ENCODE measurements around the gene IFNL1.
"Not testable (repeated sequence)": the region's sequence is repeated elsewhere in the genome, so short reads cannot be mapped to it uniquely, and the experiment has no call there.

The IFNL1 gene

DNA sequence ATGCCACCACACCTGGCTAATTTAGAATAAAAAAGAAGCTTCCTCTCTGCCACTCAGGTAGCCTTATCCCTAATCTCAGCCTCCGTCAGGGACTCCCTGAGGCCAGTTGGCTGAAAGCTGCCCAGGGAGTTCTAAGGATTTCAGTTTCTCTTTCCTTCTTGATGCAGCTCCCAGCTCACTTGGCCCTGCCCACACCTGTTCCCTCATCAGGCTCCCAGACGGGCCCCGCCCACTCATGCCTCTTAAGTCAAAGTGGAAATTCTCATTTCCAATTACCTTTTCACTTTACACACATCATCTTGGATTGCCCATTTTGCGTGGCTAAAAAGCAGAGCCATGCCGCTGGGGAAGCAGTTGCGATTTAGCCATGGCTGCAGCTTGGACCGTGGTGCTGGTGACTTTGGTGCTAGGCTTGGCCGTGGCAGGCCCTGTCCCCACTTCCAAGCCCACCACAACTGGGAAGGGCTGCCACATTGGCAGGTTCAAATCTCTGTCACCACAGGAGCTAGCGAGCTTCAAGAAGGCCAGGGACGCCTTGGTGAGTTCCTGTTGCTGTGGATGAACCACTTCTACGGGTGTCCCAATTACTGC, at the start of gene IFNL1:
TSS of gene IFNL1 (plus strand) at position 353 of the 591 bp plus-strand sequence. CDS start at position 368, 15 bp downstream.
- DNase-seq = no peak

DNA sequence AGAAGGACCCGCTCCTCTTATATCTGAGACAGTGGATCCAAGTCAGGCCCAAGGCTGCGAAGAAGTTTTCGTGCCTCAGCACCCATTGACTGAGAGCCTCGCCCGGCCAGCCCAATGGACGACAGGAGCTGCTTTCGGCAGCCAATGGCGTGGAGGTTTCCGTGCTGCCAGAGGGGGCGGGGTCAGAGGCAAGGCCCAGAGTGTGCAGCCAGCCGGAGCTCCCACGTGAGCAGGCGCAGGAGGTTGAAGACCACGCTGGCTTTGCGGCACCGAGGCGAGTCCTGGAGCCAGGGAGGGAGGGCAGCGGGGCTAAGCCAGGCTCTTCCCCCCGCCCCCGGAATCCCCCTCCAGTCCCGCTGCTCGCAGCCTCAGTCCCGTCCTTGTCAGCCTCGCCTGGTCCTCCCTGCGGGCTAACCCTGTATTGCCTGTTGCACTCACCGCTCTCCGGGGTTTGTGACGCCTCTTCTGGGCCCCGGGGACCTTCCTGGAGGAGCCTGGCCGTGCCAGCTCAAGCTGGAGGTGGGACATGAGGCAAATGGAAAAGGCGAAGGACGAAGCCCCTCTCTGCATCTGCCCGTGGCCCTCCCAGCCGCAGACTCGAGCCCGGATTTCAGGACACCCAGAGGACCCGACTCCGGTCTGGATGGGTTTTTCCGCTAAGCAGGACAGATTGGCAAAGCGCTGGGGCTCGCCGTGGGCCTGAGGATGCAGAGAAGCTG, 49.1 kb upstream of the IFNL1 start:
- DNase-seq = no peak

DNA sequence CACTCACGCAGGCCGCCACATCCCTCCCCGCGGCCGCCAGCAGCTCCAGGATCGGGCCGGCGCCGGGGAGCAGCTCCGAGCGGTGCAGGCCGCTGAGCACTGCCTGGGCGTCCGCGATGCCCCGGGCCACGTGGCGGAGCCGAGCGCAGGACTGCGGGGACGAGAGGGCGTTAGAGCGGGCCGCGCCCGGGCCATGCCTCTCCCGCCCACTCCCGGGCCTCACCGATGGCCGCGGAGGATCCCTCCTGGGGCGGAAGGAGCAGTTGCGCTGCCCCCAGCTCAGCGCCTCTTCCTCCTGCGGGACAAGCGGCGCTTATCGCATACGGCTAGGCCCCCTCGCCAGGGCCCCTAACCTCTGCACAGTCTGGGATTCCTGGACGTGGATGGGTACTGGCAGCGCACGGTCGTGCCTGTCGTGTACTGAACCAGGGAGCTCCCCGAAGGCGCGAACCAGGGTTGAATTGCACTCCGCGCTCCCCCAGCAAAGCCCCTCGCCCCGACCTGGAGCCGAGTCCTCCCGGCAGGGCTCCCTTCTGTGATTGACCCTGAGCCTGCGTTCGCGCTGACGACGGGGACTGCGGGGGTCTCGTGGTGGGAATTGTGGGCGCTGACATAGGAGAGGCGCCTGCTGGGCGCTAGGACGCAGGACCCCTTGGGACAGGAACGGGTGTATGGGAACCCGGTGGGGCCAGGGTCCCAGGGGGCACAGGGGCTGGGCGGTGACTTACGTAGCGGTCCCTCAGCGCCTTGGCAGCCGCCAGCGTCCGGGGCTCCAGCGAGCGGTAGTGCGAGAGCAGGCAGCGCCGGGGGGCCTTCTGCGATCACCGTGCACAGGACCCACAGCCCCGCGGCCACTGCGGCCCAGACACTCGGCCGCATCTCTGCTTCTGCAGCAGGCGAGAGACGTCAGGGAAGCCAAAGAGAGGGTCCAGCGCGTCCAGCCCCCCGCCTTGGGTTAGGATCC, 48.2 kb upstream of the IFNL1 start:
- no peak for DNase-seq

DNA sequence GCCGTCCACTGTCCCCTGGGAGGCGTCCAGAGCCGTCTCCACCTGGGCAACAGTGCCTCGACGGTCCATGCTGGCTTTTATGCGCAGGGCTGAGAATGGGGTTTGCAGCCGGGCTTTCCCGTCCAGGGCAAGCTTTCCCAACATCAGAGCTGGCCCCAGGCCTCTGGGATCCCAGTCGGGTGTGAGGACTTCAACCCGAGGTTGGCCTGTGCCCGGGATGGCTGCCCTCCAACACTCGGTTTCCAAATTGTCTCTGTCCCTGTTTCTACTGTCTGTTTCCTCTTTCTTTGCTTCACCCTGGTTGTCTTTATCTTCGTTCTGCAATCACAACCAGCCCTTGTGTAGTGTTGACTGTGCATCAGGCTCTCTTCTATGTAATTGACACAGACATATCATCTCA, 47.4 kb upstream of the IFNL1 start, which contains the start of gene IFNL4:
TSS of gene IFNL4 (minus strand) at position 51 of the 400 bp plus-strand sequence.
- DNase-seq = no peak

DNA sequence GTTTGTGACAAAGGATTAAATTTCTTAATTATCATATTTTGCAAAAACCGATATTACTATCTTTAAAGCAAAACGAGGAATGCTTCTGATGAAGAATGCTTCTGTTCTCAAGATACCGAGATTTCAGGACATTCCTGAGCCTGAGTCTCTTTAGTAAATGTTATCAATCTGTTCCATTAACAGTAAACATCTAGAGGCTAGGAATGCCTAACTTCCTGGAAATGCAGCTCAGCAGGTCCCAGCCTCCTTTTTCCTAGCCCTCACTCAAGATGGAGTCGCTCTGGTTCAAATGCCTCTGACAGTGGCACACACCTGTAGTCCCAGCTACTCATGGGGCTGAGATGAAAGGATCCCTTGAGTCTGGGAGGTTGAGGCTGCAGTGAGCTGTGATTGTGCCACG, 45.1 kb upstream of the IFNL1 start:
- DNase-seq = no peak

DNA sequence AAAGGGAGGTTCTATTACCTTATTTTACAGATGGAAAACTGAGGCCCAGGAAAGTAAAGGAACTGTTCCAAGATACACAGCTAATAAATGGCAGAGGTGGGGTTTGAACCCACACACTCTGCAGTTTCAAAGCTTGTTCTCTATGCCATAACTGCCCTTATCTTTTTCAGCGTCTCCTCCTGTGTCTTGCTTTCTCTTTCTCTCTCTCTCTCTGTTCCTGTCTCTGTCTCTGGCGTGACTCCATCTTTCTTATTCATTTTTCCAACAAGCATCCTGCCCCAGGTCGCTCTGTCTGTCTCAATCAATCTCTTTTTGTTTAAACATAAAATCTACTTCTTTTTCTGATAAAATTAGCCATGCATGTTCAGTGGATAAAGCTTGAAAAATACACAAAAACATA, 44.4 kb upstream of the IFNL1 start:
- DNase-seq = no peak

DNA sequence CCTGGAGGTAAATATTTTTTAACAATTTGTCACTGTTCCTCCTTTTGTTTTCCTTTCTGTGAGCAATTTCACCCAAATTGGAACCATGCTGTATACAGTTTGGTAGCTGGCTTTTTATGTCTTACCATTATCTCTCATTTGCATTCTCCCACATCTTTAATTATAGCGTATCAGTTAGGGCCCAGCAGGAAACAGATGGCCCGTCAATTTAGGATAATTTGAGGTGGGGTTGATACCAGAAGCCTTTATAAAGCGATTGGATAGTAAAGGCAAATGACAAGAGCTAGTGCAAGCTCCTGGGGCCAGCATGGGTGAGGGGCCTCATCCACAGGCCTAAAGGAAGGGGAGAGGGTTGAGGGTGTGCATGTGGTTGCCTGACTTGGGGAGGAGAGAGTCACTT, 43.7 kb upstream of the IFNL1 start:
- no peak for DNase-seq

DNA sequence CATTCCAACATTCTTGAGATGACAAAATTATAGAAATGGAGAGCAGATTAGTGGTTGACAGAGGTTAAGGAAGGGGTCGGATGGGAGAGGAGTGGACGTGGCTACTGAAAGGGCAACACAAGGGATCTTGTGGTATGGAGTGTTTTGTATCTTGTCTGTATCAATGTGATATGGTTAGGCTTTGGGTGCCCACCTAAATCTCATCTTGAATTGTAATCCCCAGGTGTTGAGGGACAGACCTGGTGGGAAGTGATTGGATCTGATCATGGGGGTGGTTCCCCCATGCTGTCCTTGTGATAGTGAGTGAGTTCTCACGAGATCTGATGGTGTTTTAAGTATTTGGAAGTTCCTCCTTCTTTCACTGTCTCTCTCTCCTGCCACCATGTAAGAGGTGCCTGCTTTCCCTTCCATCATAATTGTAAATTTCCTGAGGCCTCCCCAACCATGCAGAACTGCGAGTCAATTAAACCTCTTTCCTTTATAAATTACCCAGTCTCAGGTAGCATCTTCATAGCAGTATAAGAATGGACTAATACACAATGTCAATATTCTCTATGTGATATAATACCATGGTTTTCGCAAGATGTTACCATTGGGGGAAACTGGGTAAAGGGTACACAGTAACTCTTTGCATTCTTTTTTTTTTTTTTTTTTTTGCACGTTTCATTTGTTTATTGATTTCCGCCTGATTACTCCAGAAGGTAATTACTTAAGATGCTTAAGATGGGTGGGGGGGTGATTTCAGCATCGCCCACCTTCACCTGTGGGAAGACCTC, 42.6 kb upstream of the IFNL1 start:
- no peak for DNase-seq

DNA sequence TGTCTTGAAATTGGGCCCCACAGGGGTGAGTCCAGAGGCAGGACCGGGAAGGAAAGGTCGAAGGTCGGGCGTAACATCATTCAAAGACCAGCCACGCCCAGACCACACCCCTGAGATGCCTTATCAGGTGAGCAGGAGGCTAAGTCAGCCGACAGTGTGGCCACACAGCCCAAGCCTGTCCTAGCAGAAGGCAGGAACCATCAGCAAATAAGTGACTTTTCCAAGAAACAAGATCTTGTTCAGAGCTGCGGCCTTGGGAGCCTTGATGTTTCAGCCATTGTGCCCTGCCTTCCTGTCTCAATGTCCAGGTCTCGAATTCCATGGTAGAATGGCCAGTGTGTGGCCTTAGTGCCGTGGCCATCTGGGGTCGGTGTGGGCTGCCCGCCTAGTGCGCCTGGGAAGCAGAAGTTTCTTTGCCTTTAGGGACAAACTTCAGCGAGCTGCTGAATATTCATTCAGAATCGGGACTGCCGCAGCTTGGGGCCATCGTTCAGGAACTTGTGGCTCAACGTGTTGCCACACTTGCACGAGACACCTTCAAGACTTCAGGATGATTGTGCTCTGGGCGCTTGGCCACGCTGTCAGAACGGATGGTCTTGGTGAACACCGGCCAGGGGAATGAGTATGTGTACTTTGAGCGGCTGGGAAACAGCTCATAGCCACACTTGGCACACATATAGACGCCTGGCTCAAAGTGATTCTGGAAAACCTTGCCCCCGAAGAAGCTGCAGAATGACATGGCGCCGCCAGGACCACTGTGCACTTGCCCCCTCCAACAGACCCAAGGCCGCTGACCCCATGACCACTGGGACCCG, 41.5 kb upstream of the IFNL1 start:
- DNase-seq = no peak

DNA sequence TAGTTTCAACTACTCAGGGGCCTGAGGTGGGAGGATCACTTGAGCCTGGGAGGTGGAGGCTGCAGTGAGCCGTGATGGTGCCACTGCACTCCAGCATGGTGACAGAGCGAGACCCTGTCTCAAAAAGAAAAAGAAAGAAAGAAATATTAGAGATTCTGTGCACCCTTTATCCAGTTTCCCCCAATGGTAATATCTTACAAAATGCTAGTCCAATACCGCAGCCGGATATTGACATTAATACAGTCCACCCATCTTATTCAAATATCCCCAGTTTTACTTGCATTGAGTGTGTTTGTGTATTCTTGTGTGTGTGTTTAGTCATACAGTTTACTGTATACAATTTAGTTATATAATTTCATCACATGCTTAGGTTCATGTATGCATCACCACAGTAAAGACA, 39.0 kb upstream of the IFNL1 start:
- DNase-seq = no peak

DNA sequence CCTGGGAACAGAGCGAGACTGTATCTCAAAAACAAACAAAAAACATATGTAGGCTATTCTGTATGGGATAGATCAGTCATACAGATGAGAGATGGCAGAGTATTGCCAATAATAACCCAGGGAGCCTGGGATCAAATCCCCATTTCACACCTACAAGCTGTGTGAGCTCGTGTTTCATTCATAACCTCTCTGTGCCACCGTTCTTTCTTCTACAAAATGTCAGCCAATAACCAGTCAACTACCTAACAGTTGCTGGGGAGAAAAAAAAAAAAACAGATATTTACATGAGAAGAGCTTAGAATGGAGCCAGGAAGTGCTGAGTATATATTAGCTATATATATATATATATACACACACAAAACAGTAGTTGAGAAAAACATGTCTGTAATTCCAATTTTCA, 34.5 kb upstream of the IFNL1 start:
- DNase-seq = no peak

DNA sequence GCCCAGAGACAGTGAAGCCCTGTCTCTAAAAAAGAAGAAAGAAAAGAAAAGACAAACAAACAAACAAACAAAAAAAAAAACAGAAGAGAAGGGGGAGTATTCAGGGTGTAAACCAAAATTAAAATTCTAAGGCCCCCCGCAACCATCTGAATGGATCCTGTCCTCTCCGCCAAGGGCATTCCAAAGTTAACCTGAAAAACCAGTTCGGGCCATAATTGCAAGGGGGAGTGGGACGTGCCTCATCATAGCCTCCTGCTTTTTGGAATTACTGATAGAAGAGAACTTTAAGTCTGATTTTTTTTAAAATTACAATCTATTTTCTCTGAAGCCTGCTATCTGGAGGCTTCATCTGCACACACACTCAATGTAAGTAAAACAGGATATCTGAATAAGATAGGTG, 33.7 kb upstream of the IFNL1 start:
- no peak for DNase-seq

DNA sequence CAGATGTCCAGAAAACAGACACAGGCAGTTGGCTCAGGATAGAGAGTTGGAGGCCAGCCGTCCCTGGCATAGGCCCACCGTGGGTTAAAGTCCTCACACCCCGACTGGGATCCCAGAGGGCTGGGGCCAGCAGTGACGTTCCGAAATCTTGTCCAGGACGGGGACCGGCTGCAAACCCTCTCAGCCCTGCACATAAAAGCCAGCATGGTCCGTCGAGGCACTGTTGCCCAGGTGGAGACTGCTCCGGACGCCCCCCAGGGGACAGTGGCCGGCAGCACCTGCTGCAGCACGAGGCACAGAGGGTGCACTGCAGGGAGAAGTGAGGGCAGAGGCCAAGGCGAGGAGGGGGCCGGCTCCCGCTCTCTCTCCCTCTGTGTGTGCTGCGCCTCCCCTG, 32.3 kb upstream of the IFNL1 start:
- no peak for DNase-seq

DNA sequence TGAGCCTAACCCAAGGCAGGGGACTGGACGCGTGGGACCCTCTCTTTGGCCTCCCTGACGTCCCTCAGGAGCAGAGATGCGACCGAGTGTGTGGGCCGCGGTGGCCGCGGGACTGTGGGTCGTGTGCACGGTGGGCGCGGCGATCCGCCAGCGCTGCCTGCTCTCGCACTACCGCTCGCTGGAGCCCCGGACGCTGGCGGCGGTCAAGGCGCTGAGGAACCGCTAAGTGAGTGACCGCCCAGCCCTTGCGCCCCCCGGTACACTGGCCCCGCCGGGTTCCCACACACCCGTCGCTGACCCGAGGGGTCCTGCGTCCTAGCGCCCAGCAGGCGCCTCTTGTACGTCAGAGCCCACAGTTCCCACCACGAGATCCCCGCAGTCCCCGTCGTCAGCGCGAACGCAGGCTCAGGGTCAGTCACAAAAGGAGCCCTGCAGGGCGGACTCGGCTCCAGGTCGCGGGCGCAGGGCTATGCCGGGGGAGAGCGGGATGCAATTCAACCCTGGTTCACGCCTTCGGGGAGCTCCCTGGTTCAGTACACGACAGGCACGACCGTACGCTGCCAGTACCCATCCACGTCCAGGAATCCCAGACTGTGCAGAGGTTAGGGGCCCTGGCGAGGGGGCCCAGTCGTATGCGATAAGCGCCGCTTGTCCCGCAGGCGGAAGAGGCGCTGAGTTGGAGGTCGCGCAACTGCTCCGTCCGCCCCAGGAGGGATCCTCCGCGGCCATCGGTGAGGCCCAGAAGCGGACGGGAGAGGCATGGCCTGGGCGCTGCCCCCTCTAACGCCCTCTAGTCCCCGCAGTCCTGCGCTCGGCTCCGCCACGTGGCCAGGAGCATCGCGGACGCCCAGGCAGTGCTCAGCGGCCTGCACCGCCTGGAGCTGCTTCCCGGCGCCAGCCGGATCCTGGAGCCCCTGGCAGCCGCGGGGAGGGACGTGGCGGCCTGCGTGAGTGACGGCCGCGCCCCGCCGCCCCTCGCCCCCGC, 31.6 kb upstream of the IFNL1 start:
- DNase-seq = no peak

DNA sequence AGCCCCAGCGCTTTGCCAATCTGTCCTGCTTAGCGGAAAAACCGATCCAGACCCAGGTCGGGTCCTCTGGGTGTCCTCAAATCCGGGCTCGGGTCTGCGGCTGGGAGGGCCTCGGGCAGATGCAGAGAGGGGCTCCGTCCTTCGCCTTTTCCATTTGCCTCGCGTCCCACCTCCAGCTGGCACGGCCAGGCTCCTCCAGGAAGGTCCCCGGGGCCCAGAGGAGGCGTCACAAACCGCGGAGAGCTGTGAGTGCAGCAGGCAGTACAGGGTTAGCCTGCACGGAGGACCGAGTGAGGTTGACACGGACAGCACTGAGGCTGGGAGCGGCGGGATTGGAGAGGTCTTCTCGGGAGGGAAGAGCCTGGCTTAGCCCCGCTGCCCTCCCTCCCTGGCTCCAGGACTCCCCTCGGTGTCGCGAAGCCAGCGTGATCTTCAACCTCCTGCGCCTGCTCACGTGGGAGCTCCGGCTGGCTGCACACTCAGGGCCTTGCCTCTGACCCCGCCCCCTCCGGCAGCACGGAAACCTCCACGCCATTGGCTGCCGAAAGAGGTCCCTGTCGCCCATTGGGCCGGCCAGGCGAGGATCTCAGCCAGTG, 30.8 kb upstream of the IFNL1 start:
- no peak for DNase-seq

DNA sequence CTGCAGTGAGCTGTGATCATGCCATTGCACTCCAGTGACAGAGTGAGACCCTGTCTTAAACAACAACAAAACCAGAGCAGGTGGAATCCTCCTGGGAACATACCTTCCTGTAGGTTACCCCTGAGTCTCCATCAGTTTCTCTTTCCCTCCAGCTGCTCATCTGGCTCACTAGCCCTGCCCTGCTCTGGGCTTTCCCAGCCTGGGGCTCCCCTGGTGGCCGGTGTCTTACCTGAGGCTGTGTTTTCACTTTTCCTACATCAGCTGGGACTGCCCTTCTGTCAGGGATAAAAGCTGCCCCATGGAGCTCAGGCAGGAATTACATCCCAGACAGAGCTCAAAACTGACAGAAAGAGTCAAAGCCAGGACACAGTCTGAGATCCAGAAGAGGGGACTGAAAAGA, 28.1 kb upstream of the IFNL1 start, which contains the start of gene IFNL2:
TSS of gene IFNL2 (plus strand) at position 312 of the 400 bp plus-strand sequence. CDS start 173 bp downstream, outside the sequence.
- not testable (repeated sequence) for DNase-seq

DNA sequence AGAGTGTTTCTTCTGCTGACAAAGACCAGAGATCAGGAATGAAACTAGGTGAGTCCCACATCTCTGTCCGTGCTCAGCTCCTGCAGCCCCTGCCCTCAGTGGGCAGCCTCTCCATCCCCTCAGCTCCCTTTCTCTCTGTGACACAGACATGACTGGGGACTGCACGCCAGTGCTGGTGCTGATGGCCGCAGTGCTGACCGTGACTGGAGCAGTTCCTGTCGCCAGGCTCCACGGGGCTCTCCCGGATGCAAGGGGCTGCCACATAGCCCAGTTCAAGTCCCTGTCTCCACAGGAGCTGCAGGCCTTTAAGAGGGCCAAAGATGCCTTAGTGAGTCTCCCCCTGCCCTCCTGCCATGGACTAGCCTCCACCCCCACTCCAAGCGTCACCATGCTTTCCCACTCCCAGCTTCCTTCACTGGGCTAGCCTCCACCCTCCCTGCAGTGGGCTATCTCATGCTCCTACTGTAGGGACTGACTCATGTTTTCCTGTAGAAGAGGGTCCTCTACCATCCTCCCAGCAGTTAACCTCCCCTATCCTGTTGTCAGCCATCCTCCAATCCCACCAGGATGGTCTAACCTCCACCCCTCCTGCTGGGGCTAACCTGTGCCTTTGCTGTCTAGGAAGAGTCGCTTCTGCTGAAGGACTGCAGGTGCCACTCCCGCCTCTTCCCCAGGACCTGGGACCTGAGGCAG, 27.5 kb upstream of the IFNL1 start:
- not testable (repeated sequence) for DNase-seq

DNA sequence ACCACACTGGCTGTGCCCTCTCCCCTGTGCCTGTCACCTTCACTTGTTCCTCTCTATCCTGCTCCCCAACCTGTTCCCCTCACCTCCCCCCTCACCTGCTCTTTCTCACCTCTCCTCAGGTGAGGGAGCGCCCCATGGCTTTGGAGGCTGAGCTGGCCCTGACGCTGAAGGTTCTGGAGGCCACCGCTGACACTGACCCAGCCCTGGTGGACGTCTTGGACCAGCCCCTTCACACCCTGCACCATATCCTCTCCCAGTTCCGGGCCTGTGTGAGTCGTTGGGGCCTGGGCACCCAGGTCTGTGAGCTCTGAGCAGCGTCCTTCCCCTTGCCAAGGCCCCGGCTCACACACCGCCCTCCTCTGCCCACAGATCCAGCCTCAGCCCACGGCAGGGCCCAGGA, 26.8 kb upstream of the IFNL1 start:
- not testable (repeated sequence) for DNase-seq

Measured in activated CD4-positive, alpha-beta T cell treated with anti-CD3 and anti-CD28 coated beads for 1 hour (primary cell).